GM12878 (cell line): ENCODE data around the gene ABI2. TPM values are rescaled to one million over a fixed set of nuclear protein-coding genes. Genes with fewer than 3 reads are reported as not detected.

Experiments
- CHD1 ChIP-seq: IDR thresholded peaks from 2 replicates; pipeline ENCODE4 v1.6.1; 2012; ENCODE audit warnings: low read depth, low read length, improper control_type of control experiment
- CREM ChIP-seq: IDR thresholded peaks from 2 replicates; pipeline ENCODE4 v1.6.1; 2014; ENCODE audit warnings: antibody characterized with exemption, low read depth
- CTCF ChIP-seq, 3 experiments: IDR thresholded peaks in 2 of 3; conservative IDR thresholded peaks in 1 of 3; 2 replicates each; pipeline ENCODE4 v1.5.1; 2011; ENCODE audit warnings: low read depth in 3 of 3, low read length in 3 of 3, mild to moderate bottlenecking in 3 of 3, control low read depth in 2 of 3, moderate library complexity in 2 of 3, inconsistent platforms in 1 of 3, mixed read lengths in 1 of 3; ENCODE audit not compliant: control insufficient read depth in 2 of 3, insufficient read depth in 1 of 3; ENCODE audit errors: extremely low read depth in 1 of 3
- GATAD2B ChIP-seq: fragments of 450-650 bp; conservative IDR thresholded peaks from 2 replicates; pipeline ENCODE4 v1.6.1; 2017; ENCODE audit warnings: low read depth, mild to moderate bottlenecking, moderate library complexity
- PML ChIP-seq: IDR thresholded peaks from 2 replicates; pipeline ENCODE4 v1.6.1; 2012; ENCODE audit warnings: low read length, inconsistent platforms
- RAD21 ChIP-seq: IDR thresholded peaks from 2 replicates; pipeline ENCODE4 v1.6.1; 2011; ENCODE audit warnings: mild to moderate bottlenecking, low read depth, low read length, moderate library complexity; ENCODE audit not compliant: insufficient read depth
- STAT3 ChIP-seq: IDR thresholded peaks from 2 replicates; pipeline ENCODE4 v1.6.1; 2011; ENCODE audit warnings: low read depth, low read length, improper control_type of control experiment
- SUZ12 ChIP-seq: fragments of 200-600 bp; sonication (generic); IDR thresholded peaks from one replicate; pipeline ENCODE4 v1.6.1; 2018; ENCODE audit warnings: antibody characterized with exemption, mild to moderate bottlenecking; ENCODE audit not compliant: unreplicated experiment
- ZBTB33 ChIP-seq: fragments of 450-650 bp; IDR thresholded peaks from 2 replicates; pipeline ENCODE4 v1.6.1; 2017; ENCODE audit warnings: mild to moderate bottlenecking
- polyA plus RNA-seq, 11 experiments: library from polyadenylated mRNA; depleted of rRNA in 4 of 11; unstranded in 6 of 11; stranded (reverse) in 5 of 11; fragments of >200 nt; fragmentation: Nextera tagmentation in 4 of 11; fragmentation: Illumina TruSeq in 1 of 11; extraction: Ambion mirVana in 4 of 11; extraction: Trizol in 1 of 11; gene quantifications; 1 replicate in 1 of 11; 2 replicates in 10 of 11; pipeline versions ENCODE4 v1.2.1 to v1.2.3, GENCODE V29; 2011 to 2016; ENCODE audit warnings: inconsistent platforms in 2 of 11, missing spikeins in 2 of 11, low read depth in 1 of 11
- total RNA-seq, 4 experiments: library from RNA; depleted of rRNA in 3 of 4; stranded (reverse); fragments of >200 nt in 3 of 4; fragmentation: Illumina TruSeq in 1 of 4; extraction: Trizol in 1 of 4; gene quantifications; 2 replicates each; pipeline versions ENCODE4 v1.2.1 to v1.2.3, GENCODE V29; 2013 to 2021

Gene ABI2
- total and polyA plus RNA-seq, 10 of the 15 experiments (the other 5 are each of a cell fraction or from before 2014, with no cell fraction given), result 8.9 to 44.5 (median 30.3) TPM

- no peak for TF ChIP-seq ZBTB33
- TF ChIP-seq RAD21, result peak; percentile 95
- no peak for TF ChIP-seq CREM
- TF ChIP-seq CHD1, result no peak
- no peak for TF ChIP-seq GATAD2B
- no peak for TF ChIP-seq SUZ12
- TF ChIP-seq STAT3, result no peak
- peak; percentile 73 to 78 (median 77) for TF ChIP-seq CTCF (IDR thresholded peaks at IDR 0.05 in 2 of 3, conservative IDR thresholded peaks at IDR 0.05 in 1 of 3; ENCODE audit: control insufficient read depth in 2 of 3, extremely low read depth in 1 of 3, insufficient read depth in 1 of 3, low read depth in 3 of 3, low read length in 3 of 3)
- TF ChIP-seq PML, result no peak
- TF ChIP-seq, all 136 proteins: peak for 4
Measured at GRCh38 chr2:203484266-203485112, 156.3 kb downstream of the ABI2 start (continued).
